GM23248 (cell line): ENCODE results near the gene SLC38A6.

ENCODE experiments used
- EZH2 ChIP-seq: fragments of 200-600 bp; sonication (generic); IDR thresholded peaks from 2 replicates; pipeline ENCODE4 v1.6.1; 2018; ENCODE audit warnings: antibody characterized with exemption, mild to moderate bottlenecking; ENCODE audit not compliant: insufficient read depth, poor library complexity, severe bottlenecking
- EZH2phosphoT487 ChIP-seq: fragments of 200-600 bp; sonication (generic); IDR thresholded peaks from 2 replicates; pipeline ENCODE4 v1.6.1; 2018; ENCODE audit warnings: antibody characterized with exemption, moderate library complexity, mild to moderate bottlenecking, low read depth; ENCODE audit not compliant: insufficient read depth

- TF ChIP-seq EZH2 (no peak), EZH2phosphoT487 (no peak)
Observed at GRCh38 chr14:60980811-60981632, at the start of gene SLC38A6, which contains the start of gene TRMT5.
